ENCODE data around the gene LSM14A.
A peak's percentile ranks its signal among the peaks of the same experiment; 100 is the strongest.
"Not testable (repeated sequence)": the region's sequence is repeated elsewhere in the genome, so short reads cannot be mapped to it uniquely, and the experiment has no call there.

LSM14A gene

DNA sequence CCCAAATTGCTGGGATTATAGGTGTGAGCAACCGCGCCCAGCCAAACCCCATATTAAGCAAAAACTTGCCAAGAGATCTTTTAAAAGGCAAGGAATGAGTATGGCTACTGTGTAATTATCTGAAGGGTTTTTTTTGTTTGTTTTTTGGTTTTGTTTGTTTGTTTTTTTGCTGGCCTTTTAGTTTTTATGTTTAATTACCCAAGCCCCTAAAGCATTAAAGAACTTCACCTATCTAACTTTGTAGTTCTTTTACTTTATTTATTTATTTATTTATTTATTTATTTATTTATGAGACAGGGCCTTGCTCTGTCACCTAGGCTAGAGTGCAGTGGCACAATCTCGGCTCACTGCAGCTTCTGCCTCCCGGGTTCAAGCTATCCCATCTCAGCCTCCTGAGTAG is 41.7 kb downstream of the LSM14A start:
- Histone ChIP-seq H3K4me3 (no peak overlapping the region), H3K4me1 (peaks cover 21 to 30% (median 27%) of the 10 kb centered on the region in 10 experiments), H3K27ac (no peak overlapping the region), H4K20me1 (peaks cover 63 to 98% (median 88%) of the 10 kb centered on the region in 11 experiments), H3K27me3 (no peaks in the 10 kb centered on the region), H3K4me2 (no peak overlapping the region), H3K36me3 (peaks cover 82 to 92% (median 83%) of the 10 kb centered on the region in 11 experiments), H3K9me3 (replicated peaks in 1 of 11) (no peaks in the 10 kb centered on the region), H3K9ac (no peak overlapping the region)
- no peak for TF ChIP-seq Cebpa-rat (IDR thresholded peaks at IDR 0.05)

DNA sequence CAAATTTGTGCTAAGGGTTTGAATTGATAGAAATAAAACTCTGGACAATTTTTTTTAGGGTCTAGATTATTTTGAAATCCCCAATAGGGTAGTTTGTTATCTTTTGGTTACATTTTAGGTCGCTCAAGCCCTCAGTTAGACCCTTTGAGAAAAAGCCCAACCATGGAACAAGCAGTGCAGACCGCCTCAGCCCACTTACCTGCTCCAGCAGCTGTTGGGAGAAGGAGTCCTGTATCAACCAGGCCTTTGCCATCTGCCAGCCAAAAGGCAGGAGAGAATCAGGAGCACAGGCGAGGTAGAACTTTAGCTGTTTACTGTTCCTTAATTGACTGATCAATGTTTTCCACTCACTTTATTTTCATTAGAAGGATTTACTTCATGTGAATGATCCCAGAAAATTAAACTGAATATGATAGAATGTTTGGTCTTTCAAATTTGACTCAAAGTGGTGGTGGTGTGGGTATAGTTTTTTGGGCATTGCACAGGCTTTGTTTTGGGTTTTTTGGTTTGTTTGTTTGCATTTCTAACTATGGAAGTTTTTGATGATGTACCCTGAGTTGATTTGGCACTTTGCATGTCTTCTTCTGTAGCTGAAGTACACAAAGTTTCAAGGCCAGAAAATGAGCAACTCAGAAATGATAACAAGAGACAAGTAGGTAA is 42.8 kb downstream of the LSM14A start:
- H3K36me3 ChIP-seq = peaks cover 82 to 91% (median 83%) of the 10 kb centered on the region in 11 experiments
- peaks cover 21 to 33% (median 27%) of the 10 kb centered on the region in 10 experiments for H3K4me1 ChIP-seq
- no peak for TF ChIP-seq Cebpa-rat (IDR thresholded peaks at IDR 0.05)
- peaks cover 74 to 100% (median 91%) of the 10 kb centered on the region in 11 experiments for H4K20me1 ChIP-seq
- no peaks in the 10 kb centered on the region for H3K9me3 ChIP-seq (replicated peaks in 1 of 11)
- no peak overlapping the region for H3K4me3 ChIP-seq
- H3K27me3 ChIP-seq = no peaks in the 10 kb centered on the region
- H3K9ac ChIP-seq = no peak overlapping the region
- no peak overlapping the region for H3K27ac ChIP-seq
- H3K4me2 ChIP-seq = no peak overlapping the region

- Histone ChIP-seq H3K4me2 (no peak overlapping the region), H3K36me3 (peaks cover 80 to 91% (median 83%) of the 10 kb centered on the region in 11 experiments), H3K27ac (no peak overlapping the region), H3K4me1 (peaks cover 21 to 33% (median 27%) of the 10 kb centered on the region in 10 experiments), H3K4me3 (no peak overlapping the region), H3K9me3 (replicated peaks in 1 of 11) (no peaks in the 10 kb centered on the region), H4K20me1 (peaks cover 79 to 100% (median 94%) of the 10 kb centered on the region in 11 experiments), H3K9ac (no peak overlapping the region), H3K27me3 (no peaks in the 10 kb centered on the region)
- TF ChIP-seq Cebpa-rat (IDR thresholded peaks at IDR 0.05) = no peak
Measured at GRCh38 chr19:34215666-34216038, 43.3 kb downstream of the LSM14A start.

- H3K27ac ChIP-seq; H3K27me3 ChIP-seq; H3K4me3 ChIP-seq; H3K9me3 ChIP-seq (replicated peaks in 1 of 11): not testable (repeated sequence)
- peak overlapping the region in 2 of 11 experiments; percentile 12 to 25; a peak in 1 of 22 replicates for H3K9ac ChIP-seq
- peaks cover 85 to 100% (median 97%) of the 10 kb centered on the region in 11 experiments for H4K20me1 ChIP-seq
- H3K4me2 ChIP-seq = peak overlapping the region; percentile 6 to 61 (median 26); a peak in 14 of 22 replicates
- H3K36me3 ChIP-seq = peaks cover 80 to 91% (median 83%) of the 10 kb centered on the region in 11 experiments
- peaks cover 21 to 33% (median 27%) of the 10 kb centered on the region in 10 experiments for H3K4me1 ChIP-seq
Measured at GRCh38 chr19:34216745-34217219, 44.5 kb downstream of the LSM14A start.

- peaks cover 94 to 100% (median 99%) of the 10 kb centered on the region in 11 experiments for H4K20me1 ChIP-seq
- H3K36me3 ChIP-seq = peaks cover 80 to 92% (median 84%) of the 10 kb centered on the region in 11 experiments
- H3K4me2 ChIP-seq = peak overlapping the region; percentile 54 to 80 (median 67)
- peaks cover 21 to 33% (median 27%) of the 10 kb centered on the region in 10 experiments for H3K4me1 ChIP-seq
- no peak overlapping the region for H3K4me3 ChIP-seq
- H3K9ac ChIP-seq = peak overlapping the region in 4 of 11 experiments; percentile 7 to 37 (median 28); a peak in 3 of 22 replicates
- peak overlapping the region in 2 of 11 experiments; percentile 0 to 18; a peak in 2 of 22 replicates for H3K27ac ChIP-seq
- no peaks in the 10 kb centered on the region for H3K9me3 ChIP-seq (replicated peaks in 1 of 11)
- no peak for TF ChIP-seq Cebpa-rat (IDR thresholded peaks at IDR 0.05)
- no peaks in the 10 kb centered on the region for H3K27me3 ChIP-seq
Measured at GRCh38 chr19:34217952-34218817, 45.9 kb downstream of the LSM14A start.

- no peak for TF ChIP-seq Cebpa-rat (IDR thresholded peaks at IDR 0.05)
- Histone ChIP-seq H3K36me3 (peaks cover 80 to 92% (median 84%) of the 10 kb centered on the region in 11 experiments), H3K4me1 (peaks cover 21 to 33% (median 28%) of the 10 kb centered on the region in 10 experiments), H3K9ac (no peak overlapping the region), H3K4me2 (peak overlapping the region in 8 of 11 experiments; percentile 13 to 80 (median 66); a peak in 10 of 22 replicates), H3K27me3 (no peaks in the 10 kb centered on the region), H4K20me1 (peaks cover 94 to 100% (median 98%) of the 10 kb centered on the region in 11 experiments), H3K9me3 (replicated peaks in 1 of 11) (no peaks in the 10 kb centered on the region), H3K27ac (no peak overlapping the region), H3K4me3 (no peak overlapping the region)
Measured at GRCh38 chr19:34218818-34219164, 46.5 kb downstream of the LSM14A start.

DNA sequence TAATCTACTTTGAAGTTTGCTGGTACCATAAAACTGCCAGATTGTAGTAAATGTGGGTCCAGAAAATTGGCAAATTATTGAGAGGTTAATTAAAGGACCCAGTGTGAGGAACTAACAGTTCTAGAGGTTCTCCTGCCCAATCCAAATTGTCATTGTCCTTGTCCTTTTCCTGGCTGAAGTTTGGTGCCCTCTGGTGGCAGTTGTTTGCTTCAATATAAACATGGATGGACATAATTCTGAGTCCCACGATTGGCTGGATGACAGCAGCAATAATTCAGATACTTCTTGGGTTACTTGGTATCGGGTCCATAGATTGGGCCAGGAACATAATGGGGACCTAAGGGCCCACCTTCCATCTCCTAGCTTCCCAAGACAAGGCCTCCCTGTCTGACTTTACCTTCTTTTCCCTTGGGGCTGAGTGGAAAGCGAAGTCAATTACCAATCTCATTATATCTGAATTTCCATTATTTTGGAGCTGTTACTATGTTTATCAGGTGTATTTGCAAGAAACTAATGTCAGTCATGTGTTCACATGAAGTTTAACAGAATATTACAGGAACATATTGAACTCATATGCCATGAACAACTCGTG is 48.3 kb downstream of the LSM14A start:
- no peak overlapping the region for H3K4me2 ChIP-seq

GRCh38 chr19:34222386-34222785 is 50.1 kb downstream of the LSM14A start:
- Histone ChIP-seq H3K9ac (no peak overlapping the region), H3K4me2 (no peak overlapping the region), H3K4me3 (no peak overlapping the region), H3K9me3 (replicated peaks in 1 of 11) (no peaks in the 10 kb centered on the region), H3K36me3 (peaks cover 82 to 95% (median 87%) of the 10 kb centered on the region in 11 experiments), H3K4me1 (peaks cover 16 to 38% (median 27%) of the 10 kb centered on the region in 10 experiments), H4K20me1 (peaks cover 82 to 100% (median 97%) of the 10 kb centered on the region in 11 experiments), H3K27ac (no peak overlapping the region), H3K27me3 (no peaks in the 10 kb centered on the region)
- TF ChIP-seq Cebpa-rat (IDR thresholded peaks at IDR 0.05) = no peak

More for the DNA sequence above, 48.3 kb downstream of the LSM14A start:
- Histone ChIP-seq H3K4me3 (no peak overlapping the region), H3K27ac (no peak overlapping the region), H3K9ac (no peak overlapping the region), H4K20me1 (peaks cover 89 to 100% (median 97%) of the 10 kb centered on the region in 11 experiments), H3K27me3 (no peaks in the 10 kb centered on the region), H3K36me3 (peaks cover 80 to 92% (median 84%) of the 10 kb centered on the region in 11 experiments), H3K9me3 (replicated peaks in 1 of 11) (no peaks in the 10 kb centered on the region), H3K4me1 (peaks cover 25 to 47% (median 35%) of the 10 kb centered on the region in 10 experiments)
- no peak for TF ChIP-seq Cebpa-rat (IDR thresholded peaks at IDR 0.05)

Data from BLaER1 treated with 17β-estradiol and CSF1 and Interleukin-3, amounts not matched to agents 10 nM and 100 nM (cell line).